OCI-LY7 (cell line): ENCODE measurements around the gene PPP4R1. TPM values are rescaled to one million over a fixed set of nuclear protein-coding genes. Genes with fewer than 3 reads are reported as not detected.
A peak's percentile ranks its signal among the peaks of the same experiment; 100 is the strongest.

Experiments
- BruUV-seq: library from RNA; stranded (reverse); fragments of 400-500 nt; replicated peaks from 2 replicates; lab custom pipeline; 2021; lab: Mats Ljungman, UMichigan
- CTCF ChIA-PET: fragments of 300-600 bp; sonication (Branson Sonifier 250); formaldehyde crosslinking; loops from one replicate; lab custom pipeline; 2022; ENCODE audit warnings: antibody characterized with exemption; ENCODE audit not compliant: unreplicated experiment; lab: Charles Lee
- POLR2A ChIA-PET: fragments of 300-600 bp; sonication (Branson Sonifier 250); formaldehyde crosslinking; loops from one replicate; lab custom pipeline; 2022; ENCODE audit warnings: antibody characterized with exemption; lab: Charles Lee
- DNase-seq: peaks from one replicate; pipeline ENCODE4 v3.0.0-alpha.2; 2015; ENCODE audit warnings: low spot score
- H2AFZ ChIP-seq: fragments of 200-600 bp; sonication (generic), shearing (Covaris generic); 2 replicates; pipeline ENCODE4 v1.6.1; 2014; ENCODE audit warnings: mild to moderate bottlenecking, antibody characterized with exemption, low read length, moderate library complexity
- H3K27ac ChIP-seq: fragments of 200-600 bp; sonication (generic); 2 replicates; pipeline ENCODE4 v1.5.1; 2014; ENCODE audit warnings: mixed run types, low read depth, mild to moderate bottlenecking, moderate library complexity, low read length, inconsistent platforms; ENCODE audit not compliant: poor library complexity, severe bottlenecking
- H3K36me3 ChIP-seq: fragments of 200-600 bp; sonication (generic); 2 replicates; pipeline ENCODE4 v1.6.1; 2014; ENCODE audit warnings: mild to moderate bottlenecking, antibody characterized with exemption, low read length, moderate library complexity, mixed read lengths; ENCODE audit not compliant: insufficient read depth
- H3K4me1 ChIP-seq: fragments of 200-600 bp; sonication (generic); 2 replicates; pipeline ENCODE4 v1.5.1; 2014; ENCODE audit warnings: mild to moderate bottlenecking, low read length; ENCODE audit not compliant: insufficient read depth, poor library complexity, severe bottlenecking
- H3K4me2 ChIP-seq: fragments of 200-600 bp; sonication (generic); 2 replicates; pipeline ENCODE4 v1.6.1; 2014; ENCODE audit warnings: mild to moderate bottlenecking, low read length
- H3K4me3 ChIP-seq: fragments of 200-600 bp; sonication (generic); 2 replicates; pipeline ENCODE4 v1.5.1; 2014; ENCODE audit warnings: mild to moderate bottlenecking, low read depth, low read length; ENCODE audit not compliant: poor library complexity, severe bottlenecking
- H3K79me2 ChIP-seq: fragments of 200-600 bp; sonication (generic); 2 replicates; pipeline ENCODE4 v1.6.1; 2016; ENCODE audit warnings: low read depth, mild to moderate bottlenecking, low read length, moderate library complexity, mixed read lengths; ENCODE audit not compliant: insufficient read depth
- H3K9me2 ChIP-seq: fragments of 200-600 bp; sonication (generic); 2 replicates; pipeline ENCODE4 v1.6.1; 2016; ENCODE audit warnings: mild to moderate bottlenecking, low read length, mixed read lengths; ENCODE audit not compliant: insufficient read depth
- H3K9me3 ChIP-seq: fragments of 200-600 bp; sonication (generic); 2 replicates; pipeline ENCODE4 v1.6.1; 2014; ENCODE audit warnings: mild to moderate bottlenecking, mixed run types, low read length, mixed read lengths
- H4K20me1 ChIP-seq: fragments of 200-600 bp; sonication (generic); 2 replicates; pipeline ENCODE4 v1.6.1; 2014; ENCODE audit warnings: mild to moderate bottlenecking, antibody characterized with exemption, low read length, moderate library complexity, mixed read lengths; ENCODE audit not compliant: insufficient read depth
- EZH2phosphoT487 ChIP-seq: fragments of 200-600 bp; sonication (generic); IDR thresholded peaks from 2 replicates; pipeline ENCODE4 v1.6.1; 2018; ENCODE audit warnings: low read depth, borderline replicate concordance, mild to moderate bottlenecking, mixed run types, antibody characterized with exemption, low read length, moderate library complexity, mixed read lengths
- intact Hi-C: fragments of 100-400 bp; cut with micrococcal nuclease; formaldehyde crosslinking; loops from one replicate; pipeline ENCODE4 v1.10.0; 2022; ENCODE audit not compliant: unreplicated experiment
- total RNA-seq, 2 experiments: library from RNA; depleted of rRNA in 1 of 2; stranded (reverse); fragments of >200 nt in 1 of 2; shearing (Covaris generic) in 1 of 2; gene quantifications; 2 replicates each; pipeline ENCODE4 v1.2.3, GENCODE V29; 2014 to 2022
- TF ChIP-seq, protein P1 (sequence below): fragments of 200-600 bp; sonication (generic); conservative IDR thresholded peaks from 2 replicates; pipeline ENCODE4 v1.5.1; 2014; ENCODE audit warnings: mild to moderate bottlenecking, antibody characterized with exemption, low read length, moderate library complexity, mixed read lengths

PPP4R1 gene
- total RNA-seq, 2 experiments from 2014 or later = 64.9 to 72.4 TPM

DNA sequence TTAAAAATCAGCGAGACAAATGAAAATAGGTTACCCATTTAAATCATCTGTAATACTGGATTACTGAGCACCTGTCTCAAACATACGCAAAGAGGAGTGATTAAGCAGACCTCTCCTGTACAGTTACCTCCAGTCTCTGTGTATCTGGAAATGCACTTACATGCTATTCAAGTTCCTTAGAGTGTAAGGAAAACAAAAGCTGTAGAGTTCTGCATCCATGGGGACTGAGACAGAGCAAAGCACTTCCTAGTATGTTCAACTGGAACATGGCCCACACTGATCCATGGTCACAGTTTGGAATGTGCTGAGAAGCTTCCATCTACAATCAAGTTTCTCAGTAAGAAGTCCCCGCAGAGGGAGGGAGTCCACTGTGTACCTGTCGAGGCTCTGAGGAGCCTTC, 63.9 kb downstream of the PPP4R1 start:
- Histone ChIP-seq H3K79me2 (no peaks in the 10 kb centered on the region), H4K20me1 (no peaks in the 10 kb centered on the region), H3K4me1 (no peaks in the 10 kb centered on the region), H3K4me2 (no peak overlapping the region), H3K4me3 (no peak overlapping the region), H3K36me3 (peaks cover 94% of the 10 kb centered on the region), H3K9me3 (no peaks in the 10 kb centered on the region; the same call in 1 of the 2 replicates), H3K9me2 (no peaks in the 10 kb centered on the region), H2AFZ (no peak overlapping the region), H3K27ac (no peak overlapping the region)
- ChIA-PET CTCF (no interaction called here), POLR2A (interaction anchor here (0.8 kb wide), 1 partner anchor 11 kb away, joined by 5 read pairs; no protein-coding TSS in a partner anchor)
- TF ChIP-seq, protein P1, sequence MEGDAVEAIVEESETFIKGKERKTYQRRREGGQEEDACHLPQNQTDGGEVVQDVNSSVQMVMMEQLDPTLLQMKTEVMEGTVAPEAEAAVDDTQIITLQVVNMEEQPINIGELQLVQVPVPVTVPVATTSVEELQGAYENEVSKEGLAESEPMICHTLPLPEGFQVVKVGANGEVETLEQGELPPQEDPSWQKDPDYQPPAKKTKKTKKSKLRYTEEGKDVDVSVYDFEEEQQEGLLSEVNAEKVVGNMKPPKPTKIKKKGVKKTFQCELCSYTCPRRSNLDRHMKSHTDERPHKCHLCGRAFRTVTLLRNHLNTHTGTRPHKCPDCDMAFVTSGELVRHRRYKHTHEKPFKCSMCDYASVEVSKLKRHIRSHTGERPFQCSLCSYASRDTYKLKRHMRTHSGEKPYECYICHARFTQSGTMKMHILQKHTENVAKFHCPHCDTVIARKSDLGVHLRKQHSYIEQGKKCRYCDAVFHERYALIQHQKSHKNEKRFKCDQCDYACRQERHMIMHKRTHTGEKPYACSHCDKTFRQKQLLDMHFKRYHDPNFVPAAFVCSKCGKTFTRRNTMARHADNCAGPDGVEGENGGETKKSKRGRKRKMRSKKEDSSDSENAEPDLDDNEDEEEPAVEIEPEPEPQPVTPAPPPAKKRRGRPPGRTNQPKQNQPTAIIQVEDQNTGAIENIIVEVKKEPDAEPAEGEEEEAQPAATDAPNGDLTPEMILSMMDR = no peak
- TF ChIP-seq EZH2phosphoT487 = no peak
- intact Hi-C loops = no loop called here
- no TSS peak for BruUV-seq
- no peak for DNase-seq

GRCh38 chr18:9549405-9549804, 65.0 kb downstream of the PPP4R1 start:
- ChIA-PET CTCF (no interaction called here), POLR2A (interaction anchor here (0.8 kb wide), 1 partner anchor 12 kb away, joined by 5 read pairs; no protein-coding TSS in a partner anchor)
- no TSS peak for BruUV-seq
- H2AFZ ChIP-seq = no peak overlapping the region
- DNase-seq = peak; percentile 24
- H3K9me3 ChIP-seq = no peaks in the 10 kb centered on the region; the same call in 1 of the 2 replicates
- no peak overlapping the region for H3K4me2 ChIP-seq
- H3K9me2 ChIP-seq = no peaks in the 10 kb centered on the region
- no peaks in the 10 kb centered on the region for H3K4me1 ChIP-seq
- H3K4me3 ChIP-seq = no peak overlapping the region
- H4K20me1 ChIP-seq = no peaks in the 10 kb centered on the region
- TF ChIP-seq, protein P1 = peak; percentile 69
- no peak for TF ChIP-seq EZH2phosphoT487
- intact Hi-C loops = no loop called here
- H3K36me3 ChIP-seq = peaks cover 84% of the 10 kb centered on the region
- no peaks in the 10 kb centered on the region for H3K79me2 ChIP-seq
- no peak overlapping the region for H3K27ac ChIP-seq

DNA sequence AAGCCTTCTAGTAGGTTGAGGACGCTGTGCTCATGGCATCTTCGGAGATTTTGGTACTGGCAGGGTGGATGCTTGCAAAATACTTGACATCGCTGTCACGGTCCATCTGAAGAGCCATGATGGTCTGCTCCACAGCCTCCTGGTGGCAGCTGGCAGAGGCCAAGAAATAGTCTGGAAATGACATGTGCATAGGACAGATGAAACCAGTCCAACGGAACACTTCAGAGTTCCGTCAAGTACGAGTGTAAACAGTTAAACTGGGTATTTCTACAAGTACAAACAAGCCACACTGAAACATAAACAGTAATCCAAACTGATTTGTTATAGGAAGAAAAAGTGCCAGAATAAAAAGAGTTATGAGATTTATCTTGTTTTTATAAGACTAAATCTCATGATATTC, 66.6 kb downstream of the PPP4R1 start:
- H3K4me2 ChIP-seq = no peak overlapping the region
- no TSS peak for BruUV-seq
- H3K4me1 ChIP-seq = no peaks in the 10 kb centered on the region
- intact Hi-C loops = no loop called here
- H3K79me2 ChIP-seq = no peaks in the 10 kb centered on the region
- peaks cover 68% of the 10 kb centered on the region for H3K36me3 ChIP-seq
- no peak for DNase-seq
- H3K27ac ChIP-seq = no peak overlapping the region
- no peaks in the 10 kb centered on the region for H3K9me2 ChIP-seq
- no peak overlapping the region for H2AFZ ChIP-seq
- ChIA-PET CTCF (no interaction called here), POLR2A (no interaction called here)
- no peaks in the 10 kb centered on the region for H4K20me1 ChIP-seq
- TF ChIP-seq, protein P1 = no peak
- no peak for TF ChIP-seq EZH2phosphoT487
- H3K4me3 ChIP-seq = no peak overlapping the region
- H3K9me3 ChIP-seq = no peaks in the 10 kb centered on the region; the same call in 1 of the 2 replicates
